Right lobe of liver (tissue), 4 donors: Measurements from ENCODE around the gene CAPN2.

ENCODE experiments used
- CTCF ChIP-seq, 4 donors: fragments of 200-600 bp in 3 of 4; fragments of 450-650 bp in 1 of 4; IDR thresholded peaks; one replicate each; pipeline versions ENCODE4 v1.5.1 to v1.8.0; 2016 to 2022; ENCODE audit warnings: antibody characterized with exemption in 4 of 4, mild to moderate bottlenecking in 2 of 4
- POLR2A ChIP-seq: fragments of 450-650 bp; IDR thresholded peaks from one replicate; pipeline ENCODE4 v1.6.1; 2017; ENCODE audit warnings: antibody characterized with exemption, mild to moderate bottlenecking
- donor health status: DM: no; HTN: no; CAD: no.
- donor health status: DM: no; HTN: no; CAD: no.
- donor health status: DM: no; HTN: yes; CAD: no.

- TF ChIP-seq CTCF (IDR thresholded peaks at IDR 0.05) (no peak), POLR2A (no peak)
Measured at GRCh38 chr1:223763251-223763650, 50.9 kb downstream of the CAPN2 start.
